NCI-H1092 treated with DMSO at 0.1 percent for 48 hours (cell line): ENCODE measurements around the gene FSIP1.
A peak's percentile ranks its signal among the peaks of the same experiment; 100 is the strongest.

Experiments used
- DNase-seq: peaks from one replicate; lab custom pipeline; 2025; lab: John Stamatoyannopoulos, UW

Gene FSIP1

GRCh38 chr15:39792025-39792843, 9.6 kb upstream of the FSIP1 start:
- DNase-seq, result no peak

GRCh38 chr15:39789736-39790135, 7.1 kb upstream of the FSIP1 start:
- no peak for DNase-seq

- no peak for DNase-seq
Observed at GRCh38 chr15:39788800-39789565, 6.3 kb upstream of the FSIP1 start.

DNA sequence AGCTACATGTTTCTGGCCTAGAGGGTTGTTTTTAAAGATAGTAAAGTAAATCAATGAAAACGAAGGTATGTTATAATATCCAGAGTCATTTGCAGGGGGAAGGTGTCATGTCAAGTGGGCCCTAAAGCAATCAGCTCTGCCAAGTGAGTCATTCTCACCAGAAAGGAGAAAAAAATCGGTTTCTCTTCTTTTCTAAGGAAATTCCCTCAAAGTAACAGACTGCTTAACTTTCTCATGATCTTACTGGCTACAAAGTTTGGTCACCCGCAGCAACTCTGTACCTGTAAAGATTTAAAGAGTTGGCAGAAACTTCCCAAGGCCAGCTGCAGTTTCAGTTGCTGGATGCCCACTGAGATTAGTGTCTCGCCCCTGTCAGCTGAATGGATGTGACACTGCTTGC, 5.5 kb upstream of the FSIP1 start:
- DNase-seq, result no peak

DNA sequence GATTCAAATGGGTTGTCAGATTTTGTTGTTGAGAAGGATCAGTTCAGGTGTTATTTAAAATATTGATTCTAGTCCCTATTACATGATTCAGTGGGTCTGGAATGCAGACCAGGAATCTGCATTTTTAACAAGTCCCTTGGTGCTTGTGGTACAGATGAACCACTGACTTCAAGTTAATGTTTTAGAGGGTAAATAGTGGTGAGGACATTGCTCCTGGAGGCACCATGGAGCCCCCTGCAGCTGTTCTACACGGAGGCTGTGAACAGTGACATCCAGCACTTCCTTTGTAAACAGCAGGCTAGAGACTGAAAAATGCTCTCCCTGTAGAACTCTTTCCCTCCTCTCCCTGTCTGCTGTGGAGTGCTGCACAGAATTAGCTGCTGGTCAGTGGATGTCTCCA, 4.8 kb upstream of the FSIP1 start:
- DNase-seq, result no peak

GRCh38 chr15:39786447-39787056, 3.9 kb upstream of the FSIP1 start:
- DNase-seq, result peak; percentile 58

DNA sequence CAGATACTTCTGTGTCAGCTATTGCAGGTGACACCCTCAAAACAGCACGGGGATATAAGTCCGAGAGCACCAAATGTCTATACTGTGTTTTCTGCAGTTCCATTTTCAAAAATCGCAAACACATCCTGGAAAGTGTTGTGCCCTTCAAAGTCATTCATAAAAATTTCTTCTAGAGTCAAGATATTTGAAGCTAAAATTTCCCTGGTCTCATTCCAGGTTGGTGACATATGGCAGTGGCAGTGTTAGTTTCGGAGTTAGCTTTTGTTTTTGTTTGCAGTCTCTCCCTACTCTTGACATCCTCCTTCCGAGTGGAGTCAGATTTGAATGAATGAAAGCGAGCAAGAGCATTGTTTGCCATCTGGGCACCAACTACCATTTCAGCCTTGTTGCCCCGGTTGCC, 3.2 kb upstream of the FSIP1 start:
- DNase-seq, result no peak

DNA sequence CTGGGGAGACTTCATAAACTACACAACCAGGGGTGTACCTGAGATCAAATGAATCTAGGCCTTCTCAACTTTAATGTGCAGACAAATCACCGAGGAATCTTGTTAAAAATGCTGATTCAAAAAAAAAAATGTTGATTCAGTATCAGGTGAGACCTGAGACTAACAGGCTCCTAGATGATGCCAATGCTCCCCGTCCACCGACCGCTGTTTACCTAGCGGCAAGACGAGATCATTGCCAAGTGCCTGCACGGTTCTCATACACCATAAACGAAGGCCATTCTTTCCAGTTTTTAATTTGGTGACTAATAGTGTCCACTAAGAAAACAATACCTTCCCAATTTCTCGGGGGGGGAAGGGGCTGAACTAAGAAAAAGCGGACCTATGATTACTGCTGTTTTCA, 2.5 kb upstream of the FSIP1 start:
- DNase-seq, result no peak

- no peak for DNase-seq
Observed at GRCh38 chr15:39784638-39785037, 2.0 kb upstream of the FSIP1 start.

- DNase-seq, result no peak
Observed at GRCh38 chr15:39784125-39784524, 1.5 kb upstream of the FSIP1 start.

- no peak for DNase-seq
Observed at GRCh38 chr15:39783244-39783820, 691 bp upstream of the FSIP1 start.

GRCh38 chr15:39781967-39782302, 706 bp downstream of the FSIP1 start:
- DNase-seq, result peak; percentile 35

GRCh38 chr15:39781147-39781966, 1.3 kb downstream of the FSIP1 start:
- no peak for DNase-seq

- no peak for DNase-seq
Observed at GRCh38 chr15:39778021-39778420, 4.6 kb downstream of the FSIP1 start.

DNA sequence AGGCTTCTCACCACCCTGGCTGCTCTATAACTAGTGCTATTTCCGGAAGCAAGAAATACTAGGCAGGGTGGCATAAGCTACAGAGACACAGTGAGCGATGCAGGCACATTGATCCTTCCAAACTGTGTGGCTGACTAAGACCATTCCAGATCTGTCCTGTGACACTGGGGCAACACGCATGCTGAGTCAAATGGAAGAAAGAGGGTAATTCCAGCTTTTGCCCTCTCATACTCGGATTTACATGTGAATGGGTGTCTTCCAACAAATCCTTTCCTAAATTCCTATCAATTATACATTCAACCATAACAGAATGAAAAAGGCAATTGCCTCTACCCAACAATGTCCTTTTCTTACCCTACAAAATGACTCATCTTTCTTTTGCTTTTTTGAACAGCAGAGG, 5.1 kb downstream of the FSIP1 start:
- no peak for DNase-seq

DNA sequence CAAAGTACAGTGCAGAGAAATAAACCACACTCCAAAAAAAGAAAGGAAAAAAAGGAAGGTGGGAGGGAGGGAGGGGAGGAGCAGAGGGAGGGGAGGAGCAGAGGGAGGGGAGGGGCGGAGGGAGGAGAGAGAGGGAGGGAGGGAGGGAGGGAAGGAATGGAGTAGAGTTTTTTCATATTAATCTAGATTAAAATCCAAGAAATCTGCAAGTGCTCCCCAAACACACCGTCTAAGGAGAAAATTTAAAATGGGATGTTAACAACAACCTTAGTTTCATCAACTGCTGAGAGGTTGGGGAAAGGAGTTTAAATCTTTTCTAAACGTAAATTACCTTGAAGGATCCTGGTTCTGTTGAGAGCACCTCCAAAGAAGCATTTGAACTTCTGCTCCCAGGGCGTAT, 6.6 kb downstream of the FSIP1 start:
- DNase-seq, result no peak

DNA sequence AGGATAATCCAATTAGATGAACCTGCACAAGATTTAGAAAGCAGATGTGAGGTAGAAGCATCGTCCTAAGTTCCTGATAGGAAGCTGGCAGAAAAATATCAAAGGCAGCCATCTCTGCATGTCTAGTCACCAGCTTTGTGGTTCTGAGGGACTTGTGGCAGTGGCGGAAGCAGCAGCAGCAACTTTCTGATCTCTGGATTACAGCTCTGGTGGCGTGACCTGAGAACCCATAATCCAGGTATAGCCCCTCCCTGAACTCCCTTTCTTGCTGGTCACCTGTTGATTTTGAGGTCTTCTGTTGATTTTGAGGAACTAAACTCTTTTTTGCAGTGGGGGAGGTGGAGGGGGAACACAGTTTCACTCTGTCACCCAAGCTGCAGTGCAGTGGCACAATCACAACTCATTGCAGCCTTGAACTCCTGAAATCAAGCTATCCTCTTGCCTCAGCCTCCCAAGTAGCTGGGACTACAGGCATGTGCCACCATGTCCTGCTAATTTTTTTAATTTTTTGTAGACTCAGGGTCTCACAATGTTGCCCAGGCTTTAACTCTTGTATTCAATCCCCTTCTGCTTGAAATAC, 7.9 kb downstream of the FSIP1 start:
- DNase-seq, result no peak

GRCh38 chr15:39770748-39771689, 11.6 kb downstream of the FSIP1 start:
- DNase-seq, result no peak

DNA sequence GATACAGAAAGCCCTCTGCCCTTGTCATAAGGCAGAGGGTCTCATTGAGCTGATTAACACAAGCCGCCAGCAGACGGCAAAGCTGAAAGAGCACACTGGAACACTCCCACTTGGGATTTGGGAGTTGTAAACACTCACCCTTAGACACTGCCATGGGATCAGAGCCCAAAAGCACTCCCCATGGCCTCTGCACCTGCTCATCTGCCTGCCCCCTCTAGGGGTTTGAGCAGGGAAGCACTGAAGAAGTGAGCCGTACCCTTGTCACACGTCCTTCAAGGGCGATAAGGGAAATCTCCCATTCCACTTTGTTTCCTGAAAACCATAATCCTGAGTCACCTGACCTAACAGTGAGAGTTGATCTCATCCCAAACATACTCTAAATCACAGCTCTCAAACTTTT, 14.7 kb downstream of the FSIP1 start:
- no peak for DNase-seq

- DNase-seq, result no peak
Observed at GRCh38 chr15:39761006-39761405, 21.6 kb downstream of the FSIP1 start.
